Ascending aorta (tissue), 2 donors: ENCODE data around the gene GNPTAB. TPM values are rescaled to one million over a fixed set of nuclear protein-coding genes. Genes with fewer than 3 reads are reported as not detected.

Source experiments
- DNase-seq, 2 donors: peaks; one replicate each; pipeline ENCODE4 v3.0.0-alpha.2; 2019; ENCODE audit warnings: low spot score in 2 of 2
- H3K27ac ChIP-seq, 2 donors: fragments of 200-600 bp; sonication (generic); one replicate each; pipeline ENCODE4 v1.5.1; 2016 to 2017; ENCODE audit warnings: mild to moderate bottlenecking in 1 of 2
- H3K27me3 ChIP-seq: fragments of 200-600 bp; sonication (generic); one replicate; pipeline ENCODE4 v1.5.1; 2017
- H3K36me3 ChIP-seq, 2 donors: fragments of 200-600 bp; sonication (generic); one replicate each; pipeline ENCODE4 v1.5.1; 2016
- H3K4me1 ChIP-seq, 2 donors: fragments of 200-600 bp; sonication (generic); one replicate each; pipeline ENCODE4 v1.5.1; 2016 to 2017; ENCODE audit warnings: mild to moderate bottlenecking in 1 of 2
- H3K4me3 ChIP-seq, 2 donors: fragments of 200-600 bp; sonication (generic); one replicate each; pipeline ENCODE4 v1.5.1; 2016 to 2017; ENCODE audit warnings: mild to moderate bottlenecking in 1 of 2
- H3K9me3 ChIP-seq, 2 donors: fragments of 200-600 bp; sonication (generic); one replicate each; pipeline ENCODE4 v1.5.1; 2016
- intact Hi-C: fragments of 100-400 bp; cut with DNase I; formaldehyde crosslinking; loops from one replicate; pipeline ENCODE4 v1.15.1; 2023
- total RNA-seq: library from RNA; depleted of rRNA; stranded (reverse); fragments of >200 nt; gene quantifications from one replicate; pipeline ENCODE4 v1.1.0, GENCODE V29; 2016
- TF ChIP-seq, protein P1 (sequence below), 3 experiments: fragments of 200-600 bp in 2 of 3; fragments of 450-650 bp in 1 of 3; sonication (generic) in 2 of 3; IDR thresholded peaks; one replicate each; pipeline ENCODE4 v1.5.1; 2016 to 2019; ENCODE audit warnings: antibody characterized with exemption in 3 of 3, mild to moderate bottlenecking in 1 of 3, moderate library complexity in 1 of 3

GNPTAB gene
- total RNA-seq, 1 donor from 2014 or later = 9.5 TPM

- H3K9me3 ChIP-seq = no peaks in the 10 kb centered on the region
- no peak overlapping the region for H3K27ac ChIP-seq
- no peak for DNase-seq
- peaks cover 12 to 54% of the 10 kb centered on the region in 2 donors for H3K36me3 ChIP-seq
- H3K4me1 ChIP-seq = no peaks in the 10 kb centered on the region
- intact Hi-C loops = no loop called here
- TF ChIP-seq, protein P1, sequence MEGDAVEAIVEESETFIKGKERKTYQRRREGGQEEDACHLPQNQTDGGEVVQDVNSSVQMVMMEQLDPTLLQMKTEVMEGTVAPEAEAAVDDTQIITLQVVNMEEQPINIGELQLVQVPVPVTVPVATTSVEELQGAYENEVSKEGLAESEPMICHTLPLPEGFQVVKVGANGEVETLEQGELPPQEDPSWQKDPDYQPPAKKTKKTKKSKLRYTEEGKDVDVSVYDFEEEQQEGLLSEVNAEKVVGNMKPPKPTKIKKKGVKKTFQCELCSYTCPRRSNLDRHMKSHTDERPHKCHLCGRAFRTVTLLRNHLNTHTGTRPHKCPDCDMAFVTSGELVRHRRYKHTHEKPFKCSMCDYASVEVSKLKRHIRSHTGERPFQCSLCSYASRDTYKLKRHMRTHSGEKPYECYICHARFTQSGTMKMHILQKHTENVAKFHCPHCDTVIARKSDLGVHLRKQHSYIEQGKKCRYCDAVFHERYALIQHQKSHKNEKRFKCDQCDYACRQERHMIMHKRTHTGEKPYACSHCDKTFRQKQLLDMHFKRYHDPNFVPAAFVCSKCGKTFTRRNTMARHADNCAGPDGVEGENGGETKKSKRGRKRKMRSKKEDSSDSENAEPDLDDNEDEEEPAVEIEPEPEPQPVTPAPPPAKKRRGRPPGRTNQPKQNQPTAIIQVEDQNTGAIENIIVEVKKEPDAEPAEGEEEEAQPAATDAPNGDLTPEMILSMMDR (IDR thresholded peaks at IDR 0.05) = no peak
- no peak overlapping the region for H3K4me3 ChIP-seq
- H3K27me3 ChIP-seq = no peaks in the 10 kb centered on the region
Measured at GRCh38 chr12:101727098-101727497, 103.7 kb downstream of the GNPTAB start.

DNA sequence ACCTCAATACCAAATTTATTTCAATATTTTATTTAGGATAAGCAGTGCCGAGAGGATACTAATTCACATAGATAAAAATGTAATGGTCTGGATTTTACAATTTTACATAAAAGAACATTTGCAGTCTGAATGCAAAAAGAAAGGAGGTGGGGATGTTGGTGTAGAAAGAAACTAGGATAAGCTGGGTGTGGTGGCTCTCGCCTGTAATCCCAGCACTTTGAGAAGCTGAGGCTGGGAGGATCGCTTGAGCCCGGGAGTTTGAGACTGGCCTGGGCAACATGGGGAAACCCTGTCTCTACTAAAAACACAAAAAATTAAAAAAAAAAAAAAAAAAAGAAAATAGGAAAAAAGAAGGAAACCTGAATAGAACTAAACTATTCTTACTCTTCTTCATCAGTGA is 108.4 kb downstream of the GNPTAB start:
- Histone ChIP-seq H3K27me3 (no peaks in the 10 kb centered on the region), H3K4me3 (no peak overlapping the region), H3K27ac (no peak overlapping the region), H3K9me3 (no peaks in the 10 kb centered on the region), H3K36me3 (peaks cover 12 to 37% of the 10 kb centered on the region in 2 donors), H3K4me1 (no peaks in the 10 kb centered on the region)
- TF ChIP-seq, protein P1 (IDR thresholded peaks at IDR 0.05) = no peak
- DNase-seq = no peak
- intact Hi-C loops = no loop called here

- TF ChIP-seq, protein P1 (IDR thresholded peaks at IDR 0.05) = no peak
- Histone ChIP-seq H3K36me3 (peaks cover 8 to 32% of the 10 kb centered on the region in 2 donors), H3K4me3 (no peak overlapping the region), H3K27me3 (no peaks in the 10 kb centered on the region), H3K4me1 (no peaks in the 10 kb centered on the region), H3K27ac (no peak overlapping the region), H3K9me3 (no peaks in the 10 kb centered on the region)
- no peak for DNase-seq
- intact Hi-C loops = no loop called here
Measured at GRCh38 chr12:101720118-101720517, 110.6 kb downstream of the GNPTAB start.

DNA sequence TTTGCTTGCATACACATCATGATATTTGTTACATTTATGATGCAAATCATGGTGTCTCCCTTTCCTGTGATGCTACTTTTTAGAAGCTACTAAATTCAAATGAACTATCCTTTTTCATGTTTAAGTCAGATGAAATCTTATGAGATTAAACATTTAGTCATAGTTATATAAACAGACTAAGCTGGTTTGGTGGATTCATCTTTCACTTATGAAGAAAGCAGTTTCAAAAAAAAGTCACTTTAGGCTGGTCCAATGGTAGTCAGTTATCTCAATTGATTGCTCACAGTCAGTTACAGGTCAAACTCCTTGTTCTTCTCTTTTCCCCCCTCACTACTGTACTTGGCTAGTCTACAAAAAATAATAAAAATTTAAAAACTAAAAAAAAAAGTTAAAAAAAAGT is 111.2 kb downstream of the GNPTAB start:
- Histone ChIP-seq H3K27me3 (no peaks in the 10 kb centered on the region), H3K4me1 (no peaks in the 10 kb centered on the region), H3K36me3 (peaks cover 8 to 33% of the 10 kb centered on the region in 2 donors), H3K27ac (no peak overlapping the region), H3K9me3 (no peaks in the 10 kb centered on the region), H3K4me3 (no peak overlapping the region)
- TF ChIP-seq, protein P1 (IDR thresholded peaks at IDR 0.05) = no peak
- DNase-seq = no peak
- intact Hi-C loops = no loop called here

GRCh38 chr12:101714877-101715444 is 115.8 kb downstream of the GNPTAB start:
- TF ChIP-seq, protein P1 (IDR thresholded peaks at IDR 0.05) = no peak
- Histone ChIP-seq H3K27ac (no peak overlapping the region), H3K27me3 (no peaks in the 10 kb centered on the region), H3K9me3 (no peaks in the 10 kb centered on the region), H3K4me3 (no peak overlapping the region), H3K36me3 (peaks cover 0 to 10% of the 10 kb centered on the region in 2 donors), H3K4me1 (peaks cover 0 to 3% of the 10 kb centered on the region in 2 donors)
- DNase-seq = no peak
- intact Hi-C loops = no loop called here

DNA sequence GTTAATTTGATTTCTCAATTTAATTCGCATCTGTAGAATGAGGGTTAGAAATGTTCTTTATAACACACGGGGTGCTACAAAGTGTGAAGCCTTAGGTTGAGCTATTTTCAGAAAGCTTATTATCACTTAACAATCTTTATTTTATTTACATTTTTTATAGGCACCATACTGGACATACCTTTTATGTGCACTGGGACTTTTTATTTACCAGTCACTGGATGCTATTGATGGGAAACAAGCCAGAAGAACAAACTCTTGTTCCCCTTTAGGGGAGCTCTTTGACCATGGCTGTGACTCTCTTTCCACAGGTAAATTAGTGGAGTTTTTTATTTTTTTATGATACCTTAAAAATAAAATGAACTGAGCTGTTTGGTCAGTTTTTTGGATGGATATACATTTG is 116.8 kb downstream of the GNPTAB start:
- intact Hi-C loops = no loop called here
- H3K9me3 ChIP-seq = no peaks in the 10 kb centered on the region
- H3K27me3 ChIP-seq = no peaks in the 10 kb centered on the region
- no peak overlapping the region for H3K27ac ChIP-seq
- no peak for DNase-seq
- H3K4me1 ChIP-seq = peaks cover 0 to 3% of the 10 kb centered on the region in 2 donors
- peaks cover 0 to 10% of the 10 kb centered on the region in 2 donors for H3K36me3 ChIP-seq
- TF ChIP-seq, protein P1 (IDR thresholded peaks at IDR 0.05) = no peak
- H3K4me3 ChIP-seq = no peak overlapping the region
